B cell (primary cell): ENCODE data around the gene COMMD4. TPM values are rescaled to one million over a fixed set of nuclear protein-coding genes. Genes with fewer than 3 reads are reported as not detected.

ENCODE experiments used
- ATAC-seq: fragments of 200-7000 bp; cut with Tn5 transposase; one replicate; pipeline ENCODE4 v1.10.0; 2021; ENCODE audit warnings: low read depth, mild to moderate bottlenecking, moderate number of reproducible peaks, moderate library complexity
- CTCF ChIA-PET: fragments of 350-600 bp; sonication (Branson Sonifier 250); formaldehyde crosslinking; loops from one replicate; lab custom pipeline; 2021; ENCODE audit warnings: antibody characterized with exemption, inconsistent platforms; lab: Charles Lee
- POLR2A ChIA-PET: fragments of 350-600 bp; sonication (Branson Sonifier 250); formaldehyde crosslinking; loops from one replicate; lab custom pipeline; 2021; ENCODE audit warnings: antibody characterized with exemption; lab: Charles Lee
- DNase-seq: peaks from one replicate; pipeline ENCODE4 v3.0.0; 2013
- H2AFZ ChIP-seq: 2 replicates; pipeline ENCODE4 v1.6.1; 2012; ENCODE audit warnings: mild to moderate bottlenecking, low read depth, low read length; ENCODE audit not compliant: insufficient read depth, poor library complexity, severe bottlenecking
- H3K27ac ChIP-seq, 2 donors: 1 replicate in 1 of 2; 2 replicates in 1 of 2; pipeline ENCODE4 v1.5.1; 2012 to 2013; ENCODE audit warnings: low read length in 2 of 2, mild to moderate bottlenecking in 2 of 2, moderate library complexity in 1 of 2
- H3K27me3 ChIP-seq, 4 experiments: fragments of 200-600 bp in 1 of 4; sonication (generic) in 1 of 4; replicated peaks in 1 of 4; 1 replicate in 2 of 4; 2 replicates in 2 of 4; pipeline versions ENCODE4 v1.6.1 to v1.7.0; 2013 to 2016; ENCODE audit warnings: low read length in 3 of 4, mild to moderate bottlenecking in 2 of 4, mixed read lengths in 1 of 4, moderate library complexity in 1 of 4; ENCODE audit not compliant: insufficient read depth in 4 of 4, control insufficient read depth in 3 of 4; ENCODE audit errors: control extremely low read depth in 1 of 4
- H3K36me3 ChIP-seq, 2 experiments: replicated peaks in 1 of 2; 1 replicate in 1 of 2; 2 replicates in 1 of 2; pipeline versions ENCODE4 v1.6.1 to v1.7.1; 2013; ENCODE audit warnings: low read length in 1 of 2; ENCODE audit not compliant: insufficient read depth in 2 of 2, control insufficient read depth in 1 of 2; ENCODE audit errors: control extremely low read depth in 1 of 2, extremely low read depth in 1 of 2
- H3K4me1 ChIP-seq, 2 donors: fragments of 200-600 bp in 1 of 2; sonication (generic) in 1 of 2; 1 replicate in 1 of 2; 2 replicates in 1 of 2; pipeline versions ENCODE4 v1.5.1 to v1.6.1; 2013 to 2017; ENCODE audit warnings: low read length in 2 of 2; ENCODE audit not compliant: control insufficient read depth in 2 of 2, insufficient read depth in 2 of 2
- H3K4me2 ChIP-seq: replicated peaks from 2 replicates; pipeline ENCODE3; 2012; ENCODE audit warnings: mild to moderate bottlenecking, low read depth, low read length; ENCODE audit not compliant: poor library complexity, severe bottlenecking
- H3K4me3 ChIP-seq, 5 experiments: fragments of 200-600 bp in 1 of 5; sonication (generic) in 1 of 5; 1 replicate in 3 of 5; 2 replicates in 2 of 5; pipeline versions ENCODE4 v1.5.1 to v1.7.0; 2011 to 2016; ENCODE audit warnings: low read length in 4 of 5, mild to moderate bottlenecking in 4 of 5, low read depth in 2 of 5, control low read depth in 1 of 5, moderate library complexity in 1 of 5; ENCODE audit not compliant: insufficient read depth in 1 of 5; ENCODE audit errors: control extremely low read depth in 1 of 5, extremely low read depth in 1 of 5
- H3K79me2 ChIP-seq: fragments of 200-600 bp; sonication (generic); one replicate; pipeline ENCODE4 v1.6.0; 2016; ENCODE audit warnings: low read length; ENCODE audit not compliant: control insufficient read depth, insufficient read depth
- H3K9ac ChIP-seq: fragments of 200-600 bp; sonication (generic); 2 replicates; pipeline ENCODE4 v1.6.1; 2017; ENCODE audit warnings: mild to moderate bottlenecking, low read length, moderate library complexity
- H3K9me3 ChIP-seq, 3 donors: one replicate each; pipeline versions ENCODE4 v1.6.1 to v1.7.1; 2013; ENCODE audit warnings: low read length in 2 of 3; ENCODE audit not compliant: control insufficient read depth in 2 of 3, insufficient read depth in 1 of 3; ENCODE audit errors: control extremely low read depth in 1 of 3
- H4K20me1 ChIP-seq: 2 replicates; pipeline ENCODE4 v1.6.0; 2012; ENCODE audit warnings: mild to moderate bottlenecking, low read length; ENCODE audit not compliant: insufficient read depth, control insufficient read depth, poor library complexity, severe bottlenecking
- H3K27ac Mint-ChIP-seq: one replicate; pipeline ENCODE4 v1.8.0; 2021; ENCODE audit warnings: mixed read lengths
- H3K27me3 Mint-ChIP-seq: one replicate; pipeline ENCODE4 v1.8.0; 2021; ENCODE audit warnings: mixed read lengths
- H3K4me1 Mint-ChIP-seq: one replicate; pipeline ENCODE4 v1.8.0; 2021; ENCODE audit warnings: mixed read lengths
- H3K4me3 Mint-ChIP-seq: one replicate; pipeline ENCODE4 v1.8.0; 2021; ENCODE audit warnings: mixed read lengths
- H3K9me3 Mint-ChIP-seq: one replicate; pipeline ENCODE4 v1.8.0; 2022; ENCODE audit warnings: mixed read lengths; ENCODE audit not compliant: insufficient read depth
- EZH2 ChIP-seq: IDR thresholded peaks from 2 replicates; pipeline ENCODE4 v1.6.1; 2012; ENCODE audit warnings: borderline replicate concordance, low read depth, mild to moderate bottlenecking, moderate library complexity, low read length; ENCODE audit not compliant: insufficient read depth, poor library complexity, severe bottlenecking
- WGBS: methylation state at CpG from one replicate; pipeline ENCODE4 v1.1.5; 2013; ENCODE audit warnings: missing lambda C conversion rate; ENCODE audit not compliant: insufficient coverage; 5-methylcytosine and 5-hydroxymethylcytosine counted together
- intact Hi-C: fragments of 100-400 bp; cut with micrococcal nuclease; formaldehyde crosslinking; loops from one replicate; pipeline ENCODE4 v1.10.0; 2022
- polyA plus RNA-seq: library from polyadenylated mRNA; depleted of rRNA; stranded (reverse); fragments of >200 nt; gene quantifications from 2 replicates; pipeline ENCODE4 v1.2.3, GENCODE V29; 2012
- total RNA-seq, 2 donors: library from RNA; stranded (reverse); fragments of 120-200 nt in 1 of 2; gene quantifications; 1 replicate in 1 of 2; 2 replicates in 1 of 2; pipeline versions ENCODE4 v1.2.3 to v1.2.4, GENCODE V29; 2013 to 2022
- TF ChIP-seq, protein P1 (sequence below): fragments of 200-600 bp; IDR thresholded peaks from one replicate; pipeline ENCODE4 v1.8.0; 2022; ENCODE audit warnings: antibody characterized with exemption, mild to moderate bottlenecking

The COMMD4 gene
- total and polyA plus RNA-seq, 2 donors (not counting 1 experiment from before 2014, with no cell fraction given): 57.9 to 63.5 TPM

DNA sequence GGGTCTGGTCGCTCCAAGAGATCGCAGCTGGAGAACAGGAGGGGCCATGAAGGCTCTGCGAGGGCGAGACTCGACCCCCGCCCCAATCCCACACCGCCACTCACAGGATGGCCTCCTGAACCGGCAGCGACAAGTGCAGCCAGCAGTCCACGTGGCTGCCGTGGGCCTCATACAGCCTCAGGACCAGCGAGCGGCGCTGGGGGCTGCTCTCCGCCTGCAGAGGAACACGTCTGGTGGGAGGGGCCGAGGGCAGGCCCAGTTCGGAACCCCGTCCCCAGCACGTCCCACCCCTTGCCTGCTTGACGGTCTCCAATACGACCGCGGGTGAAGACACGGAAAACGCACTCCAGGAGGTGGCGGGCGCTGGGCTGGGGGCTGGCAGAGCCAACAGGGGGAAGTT, 20.1 kb downstream of the COMMD4 start:
- 96% methylated on average over 27 of the region's 28 CpGs for WGBS
- intact Hi-C loops: no loop called here
- CTCF ChIA-PET: interaction anchor here (0.6 to 1.2 kb wide), 2 partner anchors 12 to 329 kb away, joined by 3 to 4 read pairs; partner anchors contain the start of gene MAN2C1

DNA sequence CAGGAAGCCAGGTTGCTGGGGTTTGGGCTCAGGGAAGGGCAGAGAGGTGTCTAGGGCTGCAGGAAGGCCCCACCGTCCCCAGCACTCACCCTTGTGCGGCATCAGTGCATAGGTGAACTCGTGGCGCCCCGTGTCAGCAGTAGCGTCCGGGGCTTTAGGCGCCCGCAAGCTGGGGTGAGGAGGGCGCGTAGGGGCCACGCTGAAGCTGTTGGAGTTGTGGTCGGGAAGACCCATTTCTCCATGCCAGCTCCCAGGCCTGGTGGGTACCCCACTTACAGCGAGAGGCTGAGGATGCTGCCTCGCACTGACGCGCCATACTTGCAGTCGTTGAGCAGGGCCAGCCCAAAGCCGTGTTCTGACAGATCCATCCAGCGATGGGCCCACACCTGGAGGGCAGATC, 20.7 kb downstream of the COMMD4 start:
- WGBS: 99% methylated on average over 20 of the region's 20 CpGs
- Mint-ChIP-seq H3K27me3 (no peaks in the 10 kb centered on the region), H3K9me3 (no peaks in the 10 kb centered on the region), H3K4me1 (no peaks in the 10 kb centered on the region), H3K4me3 (no peak overlapping the region), H3K27ac (no peak overlapping the region)
- H3K4me1 ChIP-seq: no peaks in the 10 kb centered on the region
- H3K9ac ChIP-seq: no peak overlapping the region
- ATAC-seq (no peak), DNase-seq (peak; percentile 54)
- CTCF ChIA-PET: interaction anchor here (0.6 to 1.2 kb wide), 2 partner anchors 12 to 329 kb away, joined by 3 to 4 read pairs; partner anchors contain the start of gene MAN2C1
- no peak for TF ChIP-seq EZH2
- TF ChIP-seq, protein P1, sequence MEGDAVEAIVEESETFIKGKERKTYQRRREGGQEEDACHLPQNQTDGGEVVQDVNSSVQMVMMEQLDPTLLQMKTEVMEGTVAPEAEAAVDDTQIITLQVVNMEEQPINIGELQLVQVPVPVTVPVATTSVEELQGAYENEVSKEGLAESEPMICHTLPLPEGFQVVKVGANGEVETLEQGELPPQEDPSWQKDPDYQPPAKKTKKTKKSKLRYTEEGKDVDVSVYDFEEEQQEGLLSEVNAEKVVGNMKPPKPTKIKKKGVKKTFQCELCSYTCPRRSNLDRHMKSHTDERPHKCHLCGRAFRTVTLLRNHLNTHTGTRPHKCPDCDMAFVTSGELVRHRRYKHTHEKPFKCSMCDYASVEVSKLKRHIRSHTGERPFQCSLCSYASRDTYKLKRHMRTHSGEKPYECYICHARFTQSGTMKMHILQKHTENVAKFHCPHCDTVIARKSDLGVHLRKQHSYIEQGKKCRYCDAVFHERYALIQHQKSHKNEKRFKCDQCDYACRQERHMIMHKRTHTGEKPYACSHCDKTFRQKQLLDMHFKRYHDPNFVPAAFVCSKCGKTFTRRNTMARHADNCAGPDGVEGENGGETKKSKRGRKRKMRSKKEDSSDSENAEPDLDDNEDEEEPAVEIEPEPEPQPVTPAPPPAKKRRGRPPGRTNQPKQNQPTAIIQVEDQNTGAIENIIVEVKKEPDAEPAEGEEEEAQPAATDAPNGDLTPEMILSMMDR: no peak
- no peak overlapping the region for H3K4me2 ChIP-seq
- no peaks in the 10 kb centered on the region for H4K20me1 ChIP-seq
- POLR2A ChIA-PET: no interaction called here
- no peak overlapping the region for H3K27ac ChIP-seq
- no peaks in the 10 kb centered on the region for H3K79me2 ChIP-seq
- intact Hi-C loops: no loop called here
- no peak overlapping the region for H3K4me3 ChIP-seq
- no peak overlapping the region for H2AFZ ChIP-seq
- peaks cover 0 to 35% of the 10 kb centered on the region in 2 experiments for H3K36me3 ChIP-seq
- no peaks in the 10 kb centered on the region for H3K27me3 ChIP-seq
- peaks cover 0 to 15% (median 0%) of the 10 kb centered on the region in 3 donors for H3K9me3 ChIP-seq

More for the DNA sequence above, 20.1 kb downstream of the COMMD4 start:
- Mint-ChIP-seq H3K27me3 (no peaks in the 10 kb centered on the region), H3K9me3 (no peaks in the 10 kb centered on the region), H3K27ac (no peak overlapping the region), H3K4me1 (peaks cover 4% of the 10 kb centered on the region), H3K4me3 (no peak overlapping the region)
- DNase-seq (no peak), ATAC-seq (no peak)
- no peak overlapping the region for H3K4me3 ChIP-seq
- no peak overlapping the region for H3K27ac ChIP-seq
- H3K9me3 ChIP-seq: peaks cover 0 to 20% (median 0%) of the 10 kb centered on the region in 3 donors
- no peak overlapping the region for H2AFZ ChIP-seq
- H3K79me2 ChIP-seq: no peaks in the 10 kb centered on the region
- peaks cover 1% of the 10 kb centered on the region in 2 donors for H3K4me1 ChIP-seq
- H4K20me1 ChIP-seq: no peaks in the 10 kb centered on the region
- no peak overlapping the region for H3K4me2 ChIP-seq
- no peaks in the 10 kb centered on the region for H3K27me3 ChIP-seq
- H3K9ac ChIP-seq: no peak overlapping the region
- POLR2A ChIA-PET: no interaction called here
- H3K36me3 ChIP-seq: peaks cover 0 to 32% of the 10 kb centered on the region in 2 experiments
- TF ChIP-seq, protein P1: no peak
- no peak for TF ChIP-seq EZH2
